Measurements from ENCODE around the gene RGS5. TPM values are rescaled to one million over a fixed set of nuclear protein-coding genes. Genes with fewer than 3 reads are reported as not detected.
A peak's percentile ranks its signal among the peaks of the same experiment; 100 is the strongest.
"Not testable (repeated sequence)": the region's sequence is repeated elsewhere in the genome, so short reads cannot be mapped to it uniquely, and the experiment has no call there.

The RGS5 gene
- total and polyA plus RNA-seq, 12 donors, result 83.9 to 393 (median 176) TPM

DNA sequence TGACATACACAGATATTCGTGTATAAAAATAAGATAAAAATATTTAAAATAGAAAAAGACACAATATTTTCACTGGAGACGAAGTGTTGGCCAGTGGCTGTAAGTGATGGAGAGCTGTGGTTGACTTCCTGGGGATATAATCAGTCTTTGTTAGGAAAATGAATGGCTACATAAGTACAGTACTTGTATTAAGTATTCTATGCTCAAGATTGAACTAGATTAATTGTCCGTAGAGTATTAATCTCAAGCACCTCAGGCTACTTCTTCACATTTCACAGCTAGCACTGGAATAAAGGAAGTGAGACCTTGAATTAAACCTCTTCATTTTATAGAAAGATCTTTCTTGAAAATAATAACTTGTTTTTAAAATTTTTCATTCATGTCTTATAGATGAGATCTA, 39.0 kb upstream of the RGS5 start:
- no peaks in the 10 kb centered on the region for H3K27me3 ChIP-seq
- no peak overlapping the region for H3K4me3 ChIP-seq
- H3K4me1 ChIP-seq, result no peaks in the 10 kb centered on the region
- H3K36me3 ChIP-seq, result no peaks in the 10 kb centered on the region
- WGBS, 2 donors, result 86 to 90% methylated on average over 3 of the region's 3 CpGs
- TF ChIP-seq, protein P1, sequence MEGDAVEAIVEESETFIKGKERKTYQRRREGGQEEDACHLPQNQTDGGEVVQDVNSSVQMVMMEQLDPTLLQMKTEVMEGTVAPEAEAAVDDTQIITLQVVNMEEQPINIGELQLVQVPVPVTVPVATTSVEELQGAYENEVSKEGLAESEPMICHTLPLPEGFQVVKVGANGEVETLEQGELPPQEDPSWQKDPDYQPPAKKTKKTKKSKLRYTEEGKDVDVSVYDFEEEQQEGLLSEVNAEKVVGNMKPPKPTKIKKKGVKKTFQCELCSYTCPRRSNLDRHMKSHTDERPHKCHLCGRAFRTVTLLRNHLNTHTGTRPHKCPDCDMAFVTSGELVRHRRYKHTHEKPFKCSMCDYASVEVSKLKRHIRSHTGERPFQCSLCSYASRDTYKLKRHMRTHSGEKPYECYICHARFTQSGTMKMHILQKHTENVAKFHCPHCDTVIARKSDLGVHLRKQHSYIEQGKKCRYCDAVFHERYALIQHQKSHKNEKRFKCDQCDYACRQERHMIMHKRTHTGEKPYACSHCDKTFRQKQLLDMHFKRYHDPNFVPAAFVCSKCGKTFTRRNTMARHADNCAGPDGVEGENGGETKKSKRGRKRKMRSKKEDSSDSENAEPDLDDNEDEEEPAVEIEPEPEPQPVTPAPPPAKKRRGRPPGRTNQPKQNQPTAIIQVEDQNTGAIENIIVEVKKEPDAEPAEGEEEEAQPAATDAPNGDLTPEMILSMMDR (IDR thresholded peaks at IDR 0.05), result no peak
- intact Hi-C loops (cut with DNase I), result no loop called here
- H3K27ac ChIP-seq, result no peak overlapping the region
- no peak for ATAC-seq
- no peak for DNase-seq
- no peaks in the 10 kb centered on the region for H3K9me3 ChIP-seq

DNA sequence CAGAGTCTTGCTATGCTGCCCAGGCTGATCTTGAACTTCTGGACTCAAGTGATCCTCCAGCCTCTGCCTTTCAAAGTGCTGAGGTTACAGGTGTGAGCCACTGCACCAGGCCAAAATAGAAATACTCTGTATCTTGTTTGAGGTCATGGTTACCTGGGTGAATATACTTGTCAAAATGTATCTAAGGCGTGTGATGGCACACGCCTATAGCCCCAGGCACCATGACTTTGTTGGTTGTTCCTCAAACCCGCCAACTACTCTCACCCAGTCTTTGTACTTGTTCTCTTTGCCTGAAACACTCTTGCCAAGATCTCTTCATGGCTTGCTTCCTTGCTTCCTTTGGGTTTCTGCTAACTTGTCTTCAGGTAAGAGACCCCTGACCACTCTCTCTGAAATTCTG, 38.0 kb upstream of the RGS5 start:
- intact Hi-C loops (cut with DNase I), result no loop called here
- H3K36me3 ChIP-seq, result no peaks in the 10 kb centered on the region
- no peaks in the 10 kb centered on the region for H3K27me3 ChIP-seq
- no peaks in the 10 kb centered on the region for H3K4me1 ChIP-seq
- WGBS, 2 donors, result 97 to 99% methylated on average over 3 of the region's 3 CpGs
- no peak overlapping the region for H3K4me3 ChIP-seq
- no peak for DNase-seq
- H3K9me3 ChIP-seq, result no peaks in the 10 kb centered on the region
- ATAC-seq, result no peak
- TF ChIP-seq, protein P1 (IDR thresholded peaks at IDR 0.05), result no peak
- no peak overlapping the region for H3K27ac ChIP-seq

DNA sequence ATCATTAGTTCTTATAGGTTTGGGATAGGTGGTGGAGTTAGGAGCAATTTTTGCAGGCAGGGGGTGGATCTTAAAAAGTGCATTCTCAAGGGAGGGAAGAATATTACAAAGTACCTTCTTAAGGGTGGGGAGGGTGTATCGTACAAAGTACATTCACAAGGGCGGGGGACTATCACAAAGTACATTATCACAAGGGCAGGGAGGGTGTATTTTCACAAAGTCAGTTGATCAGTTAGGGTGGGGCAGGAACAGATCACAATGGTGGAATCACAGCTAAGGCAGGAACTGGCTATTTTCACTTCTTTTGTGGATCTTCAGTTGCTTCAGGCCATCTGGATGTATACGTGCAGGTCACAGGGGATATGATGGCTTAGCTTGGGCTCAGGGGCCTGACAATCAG, 30.9 kb upstream of the RGS5 start:
- H3K4me3 ChIP-seq; H3K27ac ChIP-seq; H3K36me3 ChIP-seq; DNase-seq; ATAC-seq; H3K9me3 ChIP-seq; H3K27me3 ChIP-seq; intact Hi-C loops (cut with DNase I): not testable (repeated sequence)
- 85 to 88% methylated on average over 3 of the region's 3 CpGs for WGBS, 2 donors
- peaks cover 0 to 19% (median 11%) of the 10 kb centered on the region in 9 donors for H3K4me1 ChIP-seq

DNA sequence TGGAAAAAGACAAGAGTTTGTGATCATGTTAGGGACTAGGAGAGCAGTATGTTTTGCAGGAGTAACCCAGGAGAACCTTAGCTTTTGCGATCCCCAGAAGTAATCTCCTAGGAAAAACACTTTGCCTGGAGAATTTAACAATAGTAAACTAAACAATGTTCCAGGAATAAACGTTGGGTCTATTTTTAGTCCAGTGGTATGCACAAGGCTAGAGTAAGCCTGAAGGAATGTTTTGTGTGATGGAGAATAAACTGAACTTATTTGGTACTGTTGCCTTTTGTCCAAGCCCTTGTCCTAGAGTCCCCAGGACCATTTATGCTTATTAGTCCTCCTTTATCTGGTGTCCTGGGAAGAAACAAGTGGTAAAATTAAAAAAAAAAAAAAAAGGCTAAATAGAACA, 28.7 kb upstream of the RGS5 start:
- Histone ChIP-seq H3K27ac (peak overlapping the region in 7 of 10 donors; percentile 9 to 67 (median 48)), H3K9me3 (no peaks in the 10 kb centered on the region), H3K36me3 (no peaks in the 10 kb centered on the region), H3K27me3 (no peaks in the 10 kb centered on the region), H3K4me1 (peaks cover 0 to 19% (median 11%) of the 10 kb centered on the region in 9 donors), H3K4me3 (no peak overlapping the region)
- WGBS, 2 donors, result 12 to 25% methylated on average over 2 of the region's 2 CpGs
- ATAC-seq (peak; percentile 41 to 94 (median 80)), DNase-seq (no peak)
- TF ChIP-seq, protein P1 (IDR thresholded peaks at IDR 0.05), result no peak
- intact Hi-C loops (cut with DNase I), result no loop called here

DNA sequence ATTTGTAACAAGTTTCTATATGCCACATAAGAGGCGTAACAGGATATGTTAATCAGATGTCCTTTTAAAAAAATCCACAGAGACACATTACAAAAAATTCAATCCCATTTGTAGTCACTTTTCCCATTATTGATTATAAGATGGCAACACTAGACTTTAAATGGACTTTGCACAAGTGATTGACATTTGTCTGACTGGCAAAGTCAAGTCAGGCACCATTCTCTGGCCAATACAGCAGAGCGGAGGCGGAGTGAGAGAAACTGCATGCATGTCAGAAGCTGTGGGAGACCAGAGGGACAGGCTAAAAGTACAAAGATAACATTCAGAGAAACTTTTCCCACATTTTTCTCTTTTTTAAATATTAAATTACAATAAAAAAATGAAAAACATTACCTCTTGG, 28.1 kb upstream of the RGS5 start:
- DNase-seq, result no peak
- Histone ChIP-seq H3K27me3 (no peaks in the 10 kb centered on the region), H3K36me3 (no peaks in the 10 kb centered on the region), H3K27ac (peak overlapping the region in 5 of 10 donors; percentile 9 to 67 (median 52)), H3K4me1 (peaks cover 0 to 19% (median 11%) of the 10 kb centered on the region in 9 donors), H3K4me3 (no peak overlapping the region), H3K9me3 (no peaks in the 10 kb centered on the region)
- intact Hi-C loops (cut with DNase I), result no loop called here
- TF ChIP-seq, protein P1 (IDR thresholded peaks at IDR 0.05), result no peak
- WGBS, 2 donors, result 92 to 94% methylated on average over 3 of the region's 3 CpGs
- peak in 1 of 8 donors; percentile 55 for ATAC-seq

DNA sequence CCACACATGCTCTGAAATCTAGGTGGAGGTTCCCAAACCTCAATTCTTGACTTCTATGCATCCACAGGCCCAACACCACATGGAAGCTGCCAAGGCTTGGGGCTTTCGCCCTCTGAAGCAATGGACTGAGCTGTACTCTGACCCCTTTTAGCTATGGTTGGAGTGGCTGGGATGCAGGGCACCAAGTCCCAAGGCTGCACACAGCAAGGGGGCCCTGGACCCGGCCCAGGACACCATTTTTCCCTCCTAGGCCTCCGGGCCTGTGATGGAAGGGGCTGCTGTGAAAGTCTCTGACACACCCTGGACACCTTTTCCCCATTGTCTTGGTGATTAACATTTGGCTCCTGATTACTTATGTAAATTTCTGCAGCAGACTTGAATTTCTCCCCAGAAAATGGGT, 25.6 kb upstream of the RGS5 start:
- DNase-seq, H3K27ac ChIP-seq, ATAC-seq, H3K4me3 ChIP-seq, H3K9me3 ChIP-seq, H3K36me3 ChIP-seq, H3K27me3 ChIP-seq: not testable (repeated sequence)
- H3K4me1 ChIP-seq, result peaks cover 0 to 19% (median 11%) of the 10 kb centered on the region in 9 donors
- WGBS, 2 donors, result 96 to 98% methylated on average over 3 of the region's 3 CpGs
- intact Hi-C loops (cut with DNase I), result loop anchor here in 1 of 10 donors (5.0 kb wide), 1 partner anchor 74 kb away; no protein-coding TSS in a partner anchor

Measured in heart right ventricle (tissue), 16 donors.